ENCODE data around the gene ERICH6B.
"Not testable (repeated sequence)": the region's sequence is repeated elsewhere in the genome, so short reads cannot be mapped to it uniquely, and the experiment has no call there.

ERICH6B gene

GRCh38 chr13:45615501-45616101 is at the start of gene ERICH6B:
TSS of gene ERICH6B (minus strand) at chr13:45615739. CDS start at chr13:45597005, 18,734 bp downstream.
- no peak for DNase-seq

- not testable (repeated sequence) for DNase-seq
These were observed 47.4 kb upstream of the ERICH6B start for GRCh38 chr13:45662903-45663302.

GRCh38 chr13:45662162-45662561 is 46.6 kb upstream of the ERICH6B start:
- DNase-seq, result no peak

DNA sequence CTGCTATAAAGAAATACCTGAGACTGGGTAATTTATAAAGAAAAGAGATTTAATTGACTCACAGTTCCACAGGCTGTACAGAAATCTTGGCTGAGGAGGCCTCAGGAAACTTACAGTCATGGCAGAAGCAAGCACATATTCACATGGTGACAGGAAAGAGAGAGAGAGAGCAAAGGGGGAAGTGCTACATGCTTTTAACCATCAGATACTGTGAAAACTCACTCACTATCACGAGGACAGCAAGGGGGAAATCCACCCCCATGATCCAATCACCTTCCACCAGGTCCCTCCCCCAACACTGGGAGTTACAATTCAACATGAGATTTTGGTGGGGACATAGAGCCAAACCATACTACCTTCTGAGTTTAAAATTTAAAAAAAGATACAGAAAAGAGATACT is 44.9 kb upstream of the ERICH6B start:
- DNase-seq, result not testable (repeated sequence)

GRCh38 chr13:45659536-45659935 is 44.0 kb upstream of the ERICH6B start:
- no peak for DNase-seq

DNA sequence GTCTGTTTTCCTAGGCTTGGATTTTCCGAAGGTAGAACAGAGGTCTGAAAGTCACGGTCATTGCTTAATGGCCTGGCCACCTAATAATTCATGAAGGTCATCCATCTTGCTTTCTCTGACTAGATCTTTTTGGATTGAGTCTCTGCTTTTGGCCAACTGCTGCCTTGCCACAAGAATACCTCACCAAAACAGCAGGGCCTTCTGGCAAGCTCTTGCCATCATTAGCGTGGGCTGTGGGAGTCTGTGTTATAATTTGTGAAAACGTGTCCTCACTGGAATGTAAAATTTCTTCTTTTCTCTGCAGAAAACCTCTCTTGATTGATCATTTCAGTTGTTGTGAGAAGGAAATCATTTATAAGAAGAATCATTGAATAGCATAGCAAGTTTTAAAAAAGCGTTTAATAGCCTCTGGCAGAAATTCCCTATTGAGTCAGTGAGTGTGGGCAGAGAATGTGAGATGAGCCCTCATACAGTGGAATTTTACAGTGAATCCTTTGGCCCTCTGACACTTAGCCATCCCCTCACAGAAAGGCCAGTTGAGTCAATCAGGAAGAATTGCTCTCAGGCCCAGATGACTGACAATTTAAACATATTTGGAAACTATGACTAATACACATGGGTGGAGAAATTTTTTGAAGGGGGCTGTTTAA is 43.2 kb upstream of the ERICH6B start:
- DNase-seq, result no peak

- DNase-seq, result no peak
These were observed 39.3 kb upstream of the ERICH6B start for GRCh38 chr13:45654633-45655349.

GRCh38 chr13:45645263-45645662 is 29.7 kb upstream of the ERICH6B start:
- not testable (repeated sequence) for DNase-seq

- DNase-seq, result not testable (repeated sequence)
These were observed 26.6 kb upstream of the ERICH6B start for GRCh38 chr13:45642159-45642558.

GRCh38 chr13:45635291-45635690 is 19.8 kb upstream of the ERICH6B start:
- DNase-seq, result not testable (repeated sequence)

DNA sequence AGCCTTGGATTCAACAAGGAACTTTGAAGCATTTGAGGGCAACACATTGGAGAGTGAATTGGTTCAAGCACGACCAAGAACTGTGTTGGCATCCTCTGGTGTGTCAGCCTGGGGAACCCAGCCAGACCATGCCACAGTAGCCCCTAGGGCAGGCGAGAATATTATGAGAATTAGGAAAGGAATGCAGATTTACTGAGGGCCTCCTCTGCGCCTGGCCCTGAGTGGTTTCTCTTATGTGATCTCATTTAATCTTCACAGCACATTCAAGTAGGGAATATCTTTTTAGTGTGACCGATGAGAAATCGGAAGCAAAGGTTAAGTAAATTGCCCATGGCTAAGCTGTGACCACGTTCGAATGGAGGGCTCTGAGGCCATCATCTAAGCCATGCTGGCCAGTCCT is 15.3 kb upstream of the ERICH6B start:
- DNase-seq, result no peak

DNA sequence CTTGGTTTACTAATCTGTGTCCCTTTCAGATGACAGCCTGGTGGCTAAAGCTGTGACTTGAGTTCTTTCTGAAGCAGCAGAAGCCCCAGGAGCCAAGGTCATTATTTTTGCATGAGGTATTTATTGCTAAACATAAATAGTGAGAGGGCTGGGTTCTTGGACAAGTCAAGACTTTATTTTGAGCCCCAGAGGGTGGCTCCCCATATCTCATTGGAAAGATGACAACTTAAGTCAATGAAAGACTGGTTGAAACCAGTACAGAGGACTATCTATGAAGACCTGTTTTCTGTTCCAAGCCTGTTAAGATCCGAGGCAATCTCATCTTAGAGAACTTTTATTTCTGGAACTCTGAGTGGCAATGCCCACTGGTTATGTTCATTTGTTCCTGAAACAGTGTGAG is 14.4 kb upstream of the ERICH6B start:
- no peak for DNase-seq

DNA sequence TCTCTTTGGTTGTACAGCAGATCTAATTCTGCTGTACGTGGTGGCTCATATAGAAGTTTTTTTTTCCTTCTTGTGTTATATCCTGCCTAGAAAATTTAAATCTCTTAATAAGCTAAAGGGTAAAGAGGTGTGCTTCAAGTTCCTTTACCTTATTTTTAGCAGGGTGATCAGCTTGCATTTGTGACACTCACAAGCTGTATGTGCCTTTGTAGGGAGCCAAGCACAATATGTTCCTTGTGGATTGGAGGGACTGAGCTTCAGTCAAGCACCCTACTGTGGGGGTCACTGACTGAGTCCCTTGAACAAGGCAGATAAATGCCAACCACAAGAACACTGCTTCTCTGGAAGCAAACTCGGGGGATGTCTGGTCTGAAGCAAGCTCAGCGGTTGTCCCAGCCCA is 12.6 kb upstream of the ERICH6B start:
- no peak for DNase-seq

DNA sequence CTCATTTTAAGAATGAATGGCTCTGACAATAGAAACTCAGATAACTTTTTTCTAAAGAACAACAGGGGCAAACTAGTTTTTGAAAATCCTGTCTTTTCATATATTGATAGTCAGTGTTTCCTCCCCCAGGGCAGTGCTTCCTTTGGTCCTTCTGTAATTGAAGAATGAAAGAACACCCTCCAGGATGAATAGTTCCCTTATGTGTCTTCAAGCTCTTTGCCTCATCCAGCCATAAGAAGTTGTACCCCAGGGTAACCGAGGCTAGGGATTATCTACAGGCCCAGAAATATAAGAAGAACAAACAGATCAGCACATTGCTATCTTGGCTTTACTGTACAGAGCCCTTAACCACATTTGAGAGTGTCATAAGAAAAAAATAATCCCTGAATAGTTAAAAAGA is 12.1 kb upstream of the ERICH6B start:
- DNase-seq, result no peak

- no peak for DNase-seq
These were observed 11.3 kb upstream of the ERICH6B start for GRCh38 chr13:45626731-45627374.

- no peak for DNase-seq
These were observed 8.1 kb upstream of the ERICH6B start for GRCh38 chr13:45623516-45624090.

- DNase-seq, result no peak
These were observed 6.4 kb upstream of the ERICH6B start for GRCh38 chr13:45621950-45622349.

GRCh38 chr13:45607931-45608330 is 7.6 kb downstream of the ERICH6B start:
- DNase-seq, result no peak

- DNase-seq, result no peak
These were observed 10.6 kb downstream of the ERICH6B start for GRCh38 chr13:45604892-45605291.

- no peak for DNase-seq
These were observed 12.2 kb downstream of the ERICH6B start for GRCh38 chr13:45603338-45603737.

- no peak for DNase-seq
These were observed 13.1 kb downstream of the ERICH6B start for GRCh38 chr13:45602183-45603170.

DNA sequence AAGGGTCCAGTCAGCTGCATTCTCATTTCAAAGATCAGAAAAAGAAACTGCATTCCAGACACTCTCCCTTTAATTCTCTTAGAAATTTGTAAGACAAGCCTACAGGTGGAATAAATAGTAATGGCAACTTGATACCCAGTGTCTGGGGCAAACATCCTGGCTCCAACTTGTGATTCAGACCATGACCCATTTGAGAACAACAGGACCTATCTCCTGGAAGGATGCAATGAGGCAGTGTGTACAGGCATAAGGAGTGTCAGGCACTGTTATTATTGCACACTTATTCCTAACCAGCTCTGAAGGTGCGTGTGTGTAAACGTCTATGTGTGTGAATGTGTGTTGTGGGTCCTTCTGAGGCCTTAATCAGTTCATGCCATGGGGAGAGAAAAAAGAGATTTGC is 13.9 kb downstream of the ERICH6B start:
- DNase-seq, result no peak

All from NCI-H2029 (cell line).